HG02759 (cell line): ENCODE measurements around the gene DNAL4.

Experiments used
- ATAC-seq: cut with Tn5 transposase; IDR thresholded peaks from one replicate; pipeline ENCODE4 v1.9.1; 2021; ENCODE audit warnings: mild to moderate bottlenecking, moderate library complexity; ENCODE audit not compliant: unreplicated experiment

Gene DNAL4, protein sequence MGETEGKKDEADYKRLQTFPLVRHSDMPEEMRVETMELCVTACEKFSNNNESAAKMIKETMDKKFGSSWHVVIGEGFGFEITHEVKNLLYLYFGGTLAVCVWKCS

GRCh38 chr22:38793721-38794466, at the start of gene DNAL4:
Gene DNAL4, minus strand, starts transcription at chr22:38794143. Its CDS starts 11,412 bp downstream, at chr22:38782731.
- peak; percentile 97 for ATAC-seq

GRCh38 chr22:38843201-38843656, 49.3 kb upstream of the DNAL4 start:
- ATAC-seq: no peak

GRCh38 chr22:38842512-38843200, 48.7 kb upstream of the DNAL4 start:
- no peak for ATAC-seq

GRCh38 chr22:38841635-38842034, 47.7 kb upstream of the DNAL4 start:
- ATAC-seq: no peak

- ATAC-seq: no peak
These were observed 47.3 kb upstream of the DNAL4 start for GRCh38 chr22:38841211-38841610.

DNA sequence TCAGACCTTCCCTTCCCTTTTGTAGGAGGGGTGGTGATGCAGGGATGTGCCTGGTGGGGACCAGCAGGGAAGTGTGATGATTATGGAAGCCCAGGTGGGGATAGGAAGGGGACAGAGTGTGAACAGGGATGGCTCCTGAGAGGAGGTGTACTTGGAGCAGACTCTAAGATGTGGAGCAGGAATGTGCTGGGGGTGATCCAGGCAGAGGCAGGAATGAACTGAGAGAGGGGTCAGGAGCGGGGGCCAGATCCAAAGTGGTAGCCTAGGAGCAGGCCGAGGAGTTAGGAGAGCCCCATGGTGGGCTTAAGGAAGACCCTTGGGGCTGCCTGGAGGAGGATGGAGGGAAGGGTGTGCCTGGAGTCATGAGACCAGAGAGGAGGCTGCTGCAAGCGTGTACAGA, 46.2 kb upstream of the DNAL4 start:
- ATAC-seq: no peak

- no peak for ATAC-seq
These were observed 45.7 kb upstream of the DNAL4 start for GRCh38 chr22:38839686-38840085.

- ATAC-seq: no peak
These were observed 43.5 kb upstream of the DNAL4 start for GRCh38 chr22:38837414-38837928.

- ATAC-seq: no peak
These were observed 42.0 kb upstream of the DNAL4 start for GRCh38 chr22:38835888-38836301.

DNA sequence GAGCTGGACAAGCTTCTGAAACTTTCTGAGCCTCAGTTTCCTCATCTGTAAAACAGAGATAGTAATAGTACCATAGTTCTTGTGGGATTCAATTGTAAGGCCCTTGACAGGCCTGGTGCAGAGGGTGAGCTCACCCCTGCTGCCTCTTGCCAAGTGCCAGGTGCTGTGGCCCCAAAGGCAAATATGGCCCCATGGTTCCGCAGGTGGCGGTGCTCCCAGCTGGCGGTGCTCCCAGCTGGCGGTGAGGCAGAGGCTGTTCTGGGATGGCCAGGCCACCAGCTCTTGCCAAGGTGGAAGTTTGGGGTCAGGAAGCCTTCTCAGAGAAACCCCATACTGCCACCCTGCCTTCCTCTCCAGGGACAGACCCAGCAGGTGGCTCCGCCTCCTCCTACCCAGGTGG, 41.0 kb upstream of the DNAL4 start:
- ATAC-seq: no peak

DNA sequence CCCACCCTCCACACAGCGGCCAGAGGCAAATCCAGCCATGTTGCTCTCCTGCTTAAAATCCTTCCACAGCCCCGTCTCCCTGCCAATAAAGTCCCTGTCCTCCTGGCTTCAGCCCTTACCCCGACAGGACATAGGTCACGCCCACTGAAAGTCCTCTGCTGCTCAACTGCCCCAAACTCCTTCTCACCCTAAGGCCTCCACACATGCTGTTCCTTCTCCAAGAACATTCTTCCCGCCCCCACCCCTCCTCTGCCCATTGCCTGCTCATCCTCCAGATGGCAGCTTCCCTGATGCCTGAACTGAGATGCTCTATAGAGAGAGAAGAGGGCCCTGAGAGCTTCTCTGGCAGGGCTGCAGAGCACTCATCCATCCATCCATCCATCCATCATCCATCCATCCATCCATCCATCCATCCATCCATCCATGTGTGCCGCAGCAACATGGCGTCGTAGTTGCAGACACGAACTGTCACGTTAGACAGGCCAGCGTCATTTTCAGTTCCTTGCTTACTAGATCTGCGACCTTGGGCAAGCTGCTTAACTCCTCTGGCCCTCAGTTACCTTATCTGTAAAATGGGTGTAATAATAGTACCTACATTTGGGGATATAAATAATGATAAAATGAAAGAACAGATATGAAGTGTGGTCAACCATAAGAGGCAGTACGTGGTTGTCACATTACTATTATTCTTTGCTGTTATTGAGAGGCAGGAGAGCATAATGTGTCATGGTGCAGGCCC, 40.4 kb upstream of the DNAL4 start:
- no peak for ATAC-seq

- no peak for ATAC-seq
These were observed 39.1 kb upstream of the DNAL4 start for GRCh38 chr22:38833061-38833460.

DNA sequence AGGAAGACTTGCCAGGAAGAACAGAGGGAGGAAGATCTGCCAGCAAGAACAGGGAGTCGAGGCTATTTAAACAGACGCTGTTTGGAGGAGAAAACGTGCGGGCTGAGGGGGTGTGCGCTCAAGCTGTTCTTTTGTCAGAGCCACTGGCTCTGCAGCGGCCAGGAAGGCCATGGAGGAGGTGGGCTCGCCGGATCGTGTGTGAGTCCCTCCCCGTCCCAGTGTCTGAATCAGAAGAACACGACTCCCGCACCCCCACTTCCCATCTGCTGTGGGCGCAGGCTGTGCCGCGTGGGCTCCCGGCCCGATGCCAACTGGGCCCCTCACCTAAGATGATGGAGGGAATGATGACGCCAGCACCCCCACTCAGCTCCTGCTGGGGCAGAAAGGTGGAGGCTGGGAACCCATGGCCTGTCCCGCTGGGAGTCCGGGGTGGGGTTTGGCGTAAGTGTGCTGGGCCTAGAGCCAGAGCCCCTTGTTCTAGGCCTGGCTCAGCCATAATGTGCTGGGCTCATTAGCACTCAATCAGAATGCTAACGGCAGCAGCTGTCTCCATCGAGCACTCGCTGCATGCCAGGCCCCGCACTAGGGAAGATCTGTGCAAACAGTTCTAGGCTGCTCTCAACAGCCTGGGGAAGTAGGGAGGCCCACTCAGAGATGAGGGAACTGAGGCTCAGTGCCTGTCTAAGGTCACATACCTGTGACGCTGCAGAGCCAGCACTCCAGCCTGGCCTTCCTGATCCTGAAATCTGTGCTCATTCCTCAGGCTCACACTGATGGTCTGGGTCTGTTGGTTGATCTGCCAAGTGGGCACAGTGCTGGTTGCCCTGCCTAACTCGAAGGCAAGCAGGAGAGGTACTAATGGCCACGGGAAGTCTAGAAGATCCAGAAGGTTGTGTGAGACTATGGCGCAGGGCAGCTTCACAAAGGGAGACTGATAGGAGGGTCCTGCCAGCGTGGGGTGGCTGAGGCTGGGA, 38.3 kb upstream of the DNAL4 start:
- no peak for ATAC-seq

DNA sequence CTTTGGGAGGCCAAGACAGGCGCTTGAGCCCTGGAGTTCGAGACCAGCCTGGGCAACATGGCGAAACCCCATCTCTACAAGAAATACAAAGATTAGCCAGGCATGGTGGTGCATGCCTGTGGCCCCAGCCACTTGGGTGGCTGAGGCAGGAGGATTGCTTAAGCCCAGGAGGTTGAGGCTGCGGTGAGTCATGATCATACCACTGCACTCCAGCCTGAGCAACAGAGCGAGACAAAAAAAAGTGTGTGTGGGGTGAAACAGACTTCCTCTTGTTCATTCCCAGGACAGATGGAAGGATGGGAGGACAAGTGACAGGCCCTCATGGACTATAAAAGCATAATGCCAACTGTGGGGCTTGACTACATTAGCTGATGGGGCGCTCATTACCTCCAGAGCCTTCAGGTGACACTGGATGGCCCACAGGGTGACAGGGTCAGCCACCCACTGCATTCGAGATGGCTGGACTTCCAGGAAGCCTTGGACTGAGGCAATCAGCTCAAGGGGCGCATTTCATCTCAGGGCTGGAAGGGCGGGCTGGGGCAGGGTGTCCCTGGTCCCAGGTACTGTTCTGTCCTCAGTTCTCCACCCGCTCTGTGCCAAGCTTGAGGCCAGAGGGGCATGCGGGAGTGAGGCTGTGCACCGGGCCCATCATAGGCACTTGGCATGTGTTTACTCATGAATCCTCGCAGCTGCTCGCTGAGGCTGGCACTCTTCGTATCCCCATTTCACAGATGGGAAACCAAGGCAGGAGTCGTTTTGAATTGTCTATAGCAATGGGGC, 37.4 kb upstream of the DNAL4 start:
- ATAC-seq: no peak

DNA sequence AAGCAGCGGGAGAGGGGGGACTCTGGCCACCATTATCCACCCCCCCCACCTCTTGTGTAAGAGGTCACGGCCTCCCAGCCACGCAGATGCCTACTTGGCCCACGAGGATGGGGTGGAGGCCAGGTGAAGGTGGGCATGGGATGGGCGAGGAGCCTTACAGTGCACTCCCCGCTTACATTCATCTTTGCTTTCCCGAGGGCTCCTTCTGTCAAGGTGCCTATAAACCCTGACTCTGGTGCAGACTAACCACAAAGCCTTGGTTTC, 36.8 kb upstream of the DNAL4 start:
- ATAC-seq: no peak

- no peak for ATAC-seq
These were observed 36.3 kb upstream of the DNAL4 start for GRCh38 chr22:38830026-38830844.

GRCh38 chr22:38829485-38829884, 35.5 kb upstream of the DNAL4 start:
- no peak for ATAC-seq

GRCh38 chr22:38828616-38829205, 34.8 kb upstream of the DNAL4 start:
- ATAC-seq: no peak
